HG03432 (cell line): ENCODE results near the gene HIPK4.

Source experiments
- ATAC-seq: cut with Tn5 transposase; IDR thresholded peaks from one replicate; pipeline ENCODE4 v1.9.1; 2021; ENCODE audit warnings: mild to moderate bottlenecking, moderate library complexity; ENCODE audit not compliant: unreplicated experiment

Gene HIPK4

DNA sequence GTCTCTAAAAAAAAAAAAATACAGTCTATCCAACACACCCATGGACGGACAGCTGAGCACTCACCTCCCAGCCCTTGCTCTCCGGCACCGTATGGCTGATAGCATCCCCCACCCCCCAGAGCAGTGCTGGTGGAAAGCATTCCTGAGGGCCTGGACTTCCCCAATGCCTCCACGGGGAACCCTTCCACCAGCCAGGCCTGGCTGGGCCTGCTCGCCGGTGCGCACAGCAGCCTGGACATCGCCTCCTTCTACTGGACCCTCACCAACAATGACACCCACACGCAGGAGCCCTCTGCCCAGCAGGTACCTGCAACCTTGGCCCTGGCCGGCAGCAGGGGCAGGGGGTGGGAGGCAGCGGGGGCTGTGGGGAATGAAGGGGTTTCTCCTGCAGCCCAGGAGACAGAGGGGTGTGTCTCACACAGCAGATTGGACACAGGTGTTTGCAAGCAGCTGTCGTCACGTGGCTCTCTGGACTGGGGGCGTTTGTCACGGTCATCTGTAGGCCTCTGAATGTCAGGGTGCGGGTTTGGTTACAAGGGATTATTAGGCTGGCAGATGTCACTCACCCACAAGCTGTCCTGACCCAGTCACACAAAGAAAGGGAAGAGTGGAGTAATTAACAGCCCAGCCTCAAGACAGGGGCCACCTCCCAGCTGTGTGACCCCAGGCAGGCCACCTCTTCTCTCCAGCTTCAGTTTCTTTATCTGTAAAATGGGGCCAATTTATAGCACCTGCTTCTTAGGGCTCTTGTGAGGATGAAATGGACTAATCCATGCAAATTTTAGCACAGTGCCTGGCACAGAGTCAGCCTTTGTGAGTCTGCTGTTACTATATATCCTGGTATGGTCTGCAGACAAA, 22.2 kb downstream of the HIPK4 start:
- no peak for ATAC-seq

DNA sequence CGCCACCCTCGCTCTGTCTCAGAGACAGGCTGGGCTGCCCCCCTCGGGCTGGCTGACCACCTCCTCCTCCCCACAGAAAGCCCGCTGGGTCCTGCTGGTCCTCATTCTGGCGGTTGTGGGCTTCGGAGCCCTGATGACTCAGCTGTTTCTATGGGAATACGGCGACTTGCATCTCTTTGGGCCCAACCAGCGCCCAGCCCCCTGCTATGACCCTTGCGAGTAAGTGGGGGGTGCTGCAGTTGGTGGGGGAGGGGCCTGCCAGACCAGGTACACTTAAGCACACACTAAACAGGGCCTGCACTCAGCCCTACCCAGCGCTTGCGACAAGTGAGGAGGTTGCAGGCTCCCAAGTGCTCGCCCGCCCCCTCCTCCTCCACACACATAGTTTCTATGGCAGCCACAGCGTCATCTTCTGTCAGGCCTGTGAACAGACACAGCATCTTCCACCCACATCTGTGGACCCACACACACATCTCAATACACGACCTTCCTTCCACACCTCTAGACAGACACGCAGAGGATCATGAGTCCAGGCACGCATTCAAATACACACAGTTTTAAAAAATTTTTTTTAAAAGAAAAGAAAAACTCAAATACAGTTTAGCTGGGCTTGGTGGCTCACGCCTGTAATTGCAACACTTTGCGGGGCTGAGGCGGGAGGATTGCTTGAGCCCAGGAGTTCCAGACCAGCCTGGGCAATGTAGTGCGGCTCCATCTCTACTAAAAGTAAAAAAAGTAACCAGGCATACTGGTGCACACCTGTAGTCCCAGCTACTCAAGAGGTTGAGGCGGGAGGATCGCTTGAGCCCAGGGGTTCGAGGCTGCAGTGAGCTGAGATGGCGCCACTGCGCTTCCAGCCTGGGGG, 23.1 kb downstream of the HIPK4 start:
- ATAC-seq = no peak

DNA sequence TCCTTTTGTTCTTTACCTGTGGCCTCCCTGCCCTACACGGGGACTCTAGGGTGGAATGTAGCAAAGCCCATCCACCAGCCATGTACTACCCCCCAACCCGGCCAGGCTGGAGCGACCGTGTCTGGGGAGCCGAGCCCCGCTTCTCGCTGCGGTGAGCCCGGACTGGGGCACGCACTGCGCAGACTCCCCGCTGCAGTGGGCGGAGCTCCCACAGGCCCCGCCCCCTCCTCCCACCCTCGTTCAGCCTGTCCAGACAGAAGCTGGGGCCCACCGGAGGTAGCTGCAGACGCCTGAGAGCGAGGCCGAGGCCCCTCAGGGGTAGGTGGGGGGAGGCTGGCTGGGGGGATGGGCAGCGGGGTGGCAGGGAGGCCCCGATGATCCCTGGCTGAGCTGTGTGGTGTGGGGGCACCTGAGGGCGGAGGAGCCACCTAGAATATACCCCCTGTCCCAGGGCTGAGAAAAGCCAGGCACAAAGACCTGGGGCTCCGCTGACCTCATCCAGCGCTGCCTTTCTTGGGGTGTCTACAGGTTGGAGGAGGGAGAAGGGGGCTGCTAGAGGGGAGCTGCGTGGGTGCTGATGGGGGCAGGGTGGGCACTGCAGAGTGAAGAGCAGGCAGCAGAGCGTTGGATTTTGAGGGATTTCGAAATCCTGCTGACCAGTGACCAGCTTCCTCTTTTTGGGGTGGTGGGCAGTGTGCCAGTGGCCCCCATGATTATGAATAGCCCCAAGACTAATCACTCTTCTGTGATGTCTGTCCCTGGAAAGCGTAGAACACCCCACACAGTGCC, 24.2 kb downstream of the HIPK4 start:
- no peak for ATAC-seq

DNA sequence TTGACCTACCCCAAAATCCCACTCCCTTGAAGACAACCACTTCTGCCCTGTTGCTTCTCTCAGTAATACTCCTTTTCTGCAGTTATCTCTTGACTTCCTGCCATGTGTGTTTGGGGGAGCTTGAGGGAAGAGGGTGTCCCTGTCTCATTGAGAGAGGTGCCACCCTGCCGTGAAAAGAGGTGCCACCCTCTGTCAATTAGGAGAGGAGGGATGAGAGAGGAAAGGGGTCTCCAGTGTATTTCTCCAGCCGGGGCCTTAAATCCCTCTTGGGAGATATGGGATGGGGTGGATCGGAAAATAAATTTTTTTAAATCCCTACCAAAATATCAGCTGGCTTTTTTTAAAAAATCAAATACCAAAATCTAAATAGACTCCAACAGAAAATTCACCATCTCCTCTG, 25.0 kb downstream of the HIPK4 start:
- ATAC-seq = no peak

DNA sequence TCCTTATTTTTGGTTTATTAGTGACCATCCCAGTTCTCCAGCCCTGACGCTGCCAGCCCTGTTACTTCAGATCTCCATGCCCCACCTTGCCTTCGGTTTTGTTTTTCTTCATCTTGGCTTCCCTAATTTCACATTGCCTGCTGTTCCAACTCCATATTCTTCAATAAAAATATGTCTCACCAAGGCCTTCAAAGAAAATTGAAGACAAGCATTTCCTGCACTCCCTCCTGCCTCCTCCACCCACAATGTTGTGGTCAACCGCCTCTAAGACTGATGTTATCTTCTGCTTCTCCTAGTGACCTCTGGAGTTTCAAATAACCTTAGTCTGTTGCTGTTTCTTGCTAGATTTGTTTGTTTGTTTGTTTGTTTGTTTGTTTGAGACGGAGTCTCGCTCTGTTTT, 26.9 kb downstream of the HIPK4 start:
- no peak for ATAC-seq

DNA sequence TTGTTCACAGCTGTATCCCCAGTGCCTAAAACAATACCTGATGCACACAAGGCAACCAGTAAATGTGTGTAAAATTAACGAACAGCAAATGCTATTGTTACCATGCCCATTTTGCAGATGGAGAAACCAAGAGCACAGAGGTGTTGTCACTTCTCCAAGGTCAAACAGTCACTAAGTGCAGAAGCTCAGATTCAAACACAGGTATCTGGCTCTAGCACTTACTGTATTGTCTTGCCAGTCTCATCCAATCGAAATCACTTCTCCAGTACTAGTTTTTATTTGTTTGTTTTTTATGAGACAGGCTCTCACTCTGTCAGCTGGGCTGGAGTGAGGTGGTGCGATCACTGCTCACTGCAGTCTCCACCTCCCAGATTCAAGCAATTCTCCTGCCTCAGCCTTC, 27.8 kb downstream of the HIPK4 start:
- no peak for ATAC-seq

DNA sequence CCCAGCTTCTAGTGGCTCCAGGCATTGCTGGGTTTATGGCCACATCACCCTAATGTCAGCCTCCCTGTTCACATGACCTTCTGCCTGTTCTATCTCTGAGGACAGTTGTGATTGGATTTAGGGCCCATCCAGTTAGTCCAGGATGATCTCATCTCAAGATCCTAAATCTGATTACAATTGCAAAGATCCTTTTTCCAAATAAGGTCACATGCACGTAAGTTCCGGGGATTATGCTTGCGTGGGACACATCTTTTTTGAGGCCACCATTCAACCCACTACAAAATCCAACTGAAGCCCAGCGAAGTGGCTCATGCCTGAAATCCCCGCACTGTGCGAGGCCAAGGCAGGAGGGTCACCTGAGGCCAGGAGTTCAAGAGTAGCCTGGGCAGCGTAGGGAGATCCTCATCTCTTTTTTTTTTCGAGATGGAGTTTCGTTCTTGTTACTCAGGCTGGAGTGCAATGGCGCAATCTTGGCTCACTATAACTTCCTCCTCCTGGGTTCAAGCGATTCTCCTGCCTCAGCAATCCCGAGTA, 29.2 kb downstream of the HIPK4 start:
- ATAC-seq = no peak

DNA sequence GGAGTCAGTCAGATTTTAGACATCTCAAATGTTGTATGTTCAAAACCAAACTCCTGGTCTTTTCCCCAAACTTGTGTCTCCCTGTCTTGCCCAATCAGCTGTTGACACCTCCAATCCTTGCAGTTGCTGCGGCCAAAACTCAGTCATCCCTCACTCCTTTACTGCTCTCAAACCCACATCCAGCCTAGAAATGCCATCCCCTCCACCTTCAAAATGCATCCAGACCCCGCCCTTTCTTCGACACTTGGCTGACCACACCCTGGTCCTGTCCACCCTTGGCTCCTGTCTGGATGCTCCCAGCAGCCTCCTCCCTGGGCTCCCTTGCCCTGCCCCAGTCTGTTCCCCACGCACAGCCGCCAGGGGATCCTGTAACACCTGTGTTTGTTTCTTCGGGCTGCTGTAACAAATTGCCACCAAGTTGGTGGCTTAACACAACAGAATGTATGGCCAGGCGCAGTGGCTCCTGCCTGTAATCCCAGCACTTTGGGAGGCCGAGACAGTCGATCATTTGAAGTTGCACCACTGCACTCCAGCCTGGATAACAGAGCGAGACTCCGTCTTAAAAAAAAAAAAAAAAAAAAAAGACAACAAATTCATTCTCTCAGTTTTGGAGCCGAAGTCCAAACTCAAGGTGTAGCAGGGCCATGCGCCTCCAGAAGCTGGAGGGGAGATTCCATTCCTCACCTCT, 29.8 kb downstream of the HIPK4 start:
- ATAC-seq = no peak

DNA sequence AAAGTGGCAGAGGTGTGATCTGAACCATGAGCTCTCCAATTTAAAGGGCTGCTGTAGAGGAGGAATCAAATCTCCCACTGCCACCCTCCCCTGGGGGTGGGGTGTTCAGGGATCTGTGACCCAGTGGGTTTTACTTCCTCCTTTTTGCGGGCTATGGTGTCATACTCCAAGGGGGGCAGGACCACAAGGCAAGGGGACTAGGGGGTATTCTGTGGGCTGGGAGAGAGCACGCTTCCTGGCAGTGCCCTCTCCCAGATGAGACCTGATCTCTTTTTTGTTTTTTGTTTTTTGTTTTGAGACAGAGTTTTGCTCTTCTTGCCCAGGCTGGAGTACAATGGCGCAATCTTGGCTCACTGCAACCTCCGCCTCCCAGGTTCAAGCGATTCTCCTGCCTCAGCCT, 31.2 kb downstream of the HIPK4 start:
- ATAC-seq = no peak

DNA sequence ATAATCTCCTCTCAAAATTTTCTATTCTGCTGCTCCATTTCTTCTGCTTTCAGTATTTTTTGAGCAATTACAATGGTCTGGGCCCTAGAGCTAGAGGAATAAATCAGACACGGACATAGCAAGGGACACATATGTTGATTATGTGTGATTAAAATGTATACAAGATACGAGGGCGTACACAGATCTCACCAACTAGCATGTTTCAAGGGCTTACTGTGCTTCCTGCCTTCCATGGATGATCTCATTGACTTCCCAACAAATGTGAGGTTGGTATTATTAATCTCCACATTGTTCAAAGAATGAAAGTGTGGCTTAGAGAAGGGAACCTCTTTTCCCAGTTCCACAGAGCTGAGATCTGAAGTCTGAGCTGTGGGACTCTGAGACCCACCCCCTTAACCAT, 32.3 kb downstream of the HIPK4 start:
- no peak for ATAC-seq

DNA sequence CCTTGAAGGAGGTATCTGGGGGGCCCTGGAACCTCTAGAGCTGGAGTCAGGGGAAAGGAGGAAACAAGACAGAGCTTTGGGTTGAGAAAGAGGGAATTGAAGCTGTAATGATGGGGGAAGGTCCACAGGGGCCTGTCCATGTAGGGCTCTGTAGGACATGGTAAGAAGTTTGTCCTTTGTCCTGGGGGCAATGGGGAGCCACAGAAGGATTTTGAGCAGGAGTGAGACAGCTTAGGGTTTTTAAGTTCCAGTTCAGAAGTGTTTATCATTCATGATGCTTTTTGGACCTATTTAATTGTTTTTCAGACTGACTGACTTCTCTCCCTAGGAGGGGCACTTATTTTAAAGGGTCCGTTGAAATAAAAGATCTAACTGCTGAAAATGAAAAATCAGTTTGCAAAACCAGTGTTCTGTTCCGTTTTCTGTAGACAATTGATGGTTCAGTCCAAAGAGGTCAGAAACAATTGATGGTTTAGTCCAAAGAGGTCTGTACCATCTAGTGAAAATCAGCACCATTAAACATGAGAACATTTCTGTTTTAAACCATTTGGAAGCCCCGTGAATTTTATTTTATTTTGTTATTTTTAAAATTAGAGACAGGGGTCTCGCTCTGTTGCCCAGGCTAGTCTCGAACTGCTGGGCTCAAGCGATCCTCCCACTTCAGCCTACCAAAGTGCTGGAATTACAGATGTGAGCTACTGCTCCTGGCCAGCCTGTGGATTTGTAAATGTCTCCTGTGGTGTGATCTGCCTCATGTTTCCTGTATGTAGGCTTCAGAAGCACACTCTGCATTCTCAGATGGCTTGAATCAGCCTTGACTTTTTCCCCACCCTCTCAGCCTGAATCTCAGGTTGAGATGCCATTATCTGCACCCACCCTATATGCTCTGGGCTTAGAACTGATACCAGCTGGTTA, 33.0 kb downstream of the HIPK4 start:
- no peak for ATAC-seq

DNA sequence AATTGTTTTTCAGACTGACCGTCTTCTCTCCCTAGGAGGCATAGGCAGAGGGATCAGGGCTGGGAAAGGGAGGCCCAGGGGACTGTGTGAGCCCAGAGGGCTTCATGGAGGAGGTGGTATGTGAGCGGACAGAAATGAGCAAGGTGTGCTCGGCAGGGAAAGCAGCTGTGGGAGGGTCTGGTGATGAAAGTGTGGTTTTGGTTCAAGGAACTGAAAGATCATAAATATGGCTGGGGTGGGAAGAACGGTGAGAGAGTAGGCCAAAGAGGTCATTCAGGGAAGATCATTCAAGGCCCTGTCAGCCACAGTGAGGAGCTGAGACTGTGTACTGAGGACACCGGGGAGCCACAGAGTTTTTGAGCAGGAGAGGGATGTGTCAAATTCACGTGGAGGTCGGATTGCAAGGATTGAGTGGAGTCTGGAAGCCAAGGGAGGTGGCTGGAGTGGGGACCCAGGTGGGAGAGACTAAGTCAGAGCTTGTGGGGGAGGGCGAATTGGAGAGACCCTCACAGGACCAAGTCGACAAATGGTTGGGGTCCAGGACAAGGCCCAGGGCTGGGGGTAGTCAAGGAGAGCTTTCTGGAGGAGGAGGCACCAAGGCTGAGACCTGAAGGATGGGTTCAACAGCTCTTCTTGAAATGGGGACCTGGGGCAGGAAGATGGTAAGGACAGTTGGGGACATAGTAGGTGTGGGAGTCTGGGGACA, 33.9 kb downstream of the HIPK4 start:
- ATAC-seq = no peak

DNA sequence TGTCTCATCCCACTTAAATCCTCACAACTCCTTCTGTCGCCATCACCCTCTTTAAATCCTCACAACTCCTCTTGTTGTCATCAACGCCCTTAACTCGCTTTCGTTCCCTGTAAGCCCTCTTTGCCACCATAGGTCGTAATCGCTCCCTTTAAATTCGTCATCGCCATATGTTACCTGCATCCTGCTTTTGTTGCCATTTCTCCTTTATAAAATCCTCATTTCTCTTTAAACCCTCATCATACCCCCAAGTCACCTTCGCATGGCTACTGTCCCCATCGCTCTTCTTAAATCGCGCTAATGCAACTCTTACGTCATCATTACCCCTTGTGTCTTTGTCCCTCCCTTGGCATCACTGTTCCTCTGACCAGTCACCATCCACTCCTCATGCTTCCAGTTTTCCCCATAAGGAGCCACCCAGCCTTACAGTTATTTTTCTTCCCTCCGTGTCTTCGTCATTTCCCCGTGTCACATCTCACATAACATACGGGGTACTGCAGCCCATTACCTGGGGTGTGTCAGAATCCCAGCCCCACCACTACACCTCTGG, 40.9 kb downstream of the HIPK4 start:
- ATAC-seq = no peak

DNA sequence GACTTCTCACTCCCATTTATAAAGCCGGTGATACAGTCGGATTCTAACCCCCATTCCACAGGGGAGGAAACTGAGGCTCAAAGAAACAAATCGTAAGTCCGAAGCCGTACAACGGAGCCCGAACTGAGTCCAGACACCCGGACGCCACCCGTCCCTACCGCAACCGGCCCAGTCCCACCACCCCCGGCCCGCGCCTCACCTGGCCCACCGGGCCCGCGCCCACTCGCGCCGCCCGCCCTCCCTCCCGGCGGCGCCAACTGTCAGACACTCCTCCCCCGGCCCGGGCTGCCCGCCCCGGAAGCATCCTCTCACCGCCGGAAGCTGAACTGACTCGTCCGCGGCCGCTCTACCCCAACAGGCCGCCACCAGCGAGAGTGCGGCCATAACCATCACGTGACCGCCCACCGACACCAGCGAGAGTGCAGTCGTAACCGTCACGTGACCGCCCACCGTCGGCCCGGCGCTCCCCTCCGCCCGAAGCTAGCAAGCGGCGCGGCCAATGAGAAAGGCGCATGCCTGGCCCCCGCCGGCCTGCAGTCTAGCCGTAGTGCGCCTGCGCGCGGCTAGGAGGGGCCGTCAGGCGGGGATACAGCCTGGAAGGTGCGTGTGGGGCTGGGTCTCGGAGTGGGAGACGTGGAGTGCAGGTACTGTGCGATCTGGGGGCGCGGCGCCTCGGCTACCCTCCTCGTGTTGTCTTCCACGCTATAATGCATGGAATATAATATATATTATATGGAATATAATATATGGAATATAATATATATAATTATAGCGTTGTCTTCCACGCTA, 41.7 kb downstream of the HIPK4 start, which contains the start of the genes C19orf47 and PLD3:
TSS of gene C19orf47 (minus strand) at position 273 of the 789 bp plus-strand sequence. CDS start 6,540 bp downstream, outside the sequence.
TSS of gene PLD3 (plus strand) at position 571 of the 789 bp plus-strand sequence. CDS start 17,789 bp downstream, outside the sequence.
- peak; percentile 92 for ATAC-seq

DNA sequence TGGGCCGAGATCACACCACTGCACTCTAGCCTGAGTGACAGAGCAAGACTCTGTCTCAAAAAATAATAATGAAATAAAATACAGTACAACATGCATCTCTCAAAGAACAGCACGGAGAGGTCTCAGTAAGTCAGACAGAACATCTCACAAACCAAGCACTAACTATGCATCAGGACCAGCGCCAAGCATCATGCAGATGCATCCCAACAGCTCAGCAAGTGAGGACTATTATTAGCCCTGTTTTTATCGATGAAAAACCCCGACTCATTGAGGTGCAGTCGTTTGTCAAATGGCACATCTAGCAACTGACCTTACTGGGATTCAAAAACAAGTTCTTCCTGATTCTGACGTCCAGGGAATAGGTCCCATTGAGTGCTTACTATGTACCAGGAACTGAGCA, 45.6 kb downstream of the HIPK4 start:
- ATAC-seq = no peak

DNA sequence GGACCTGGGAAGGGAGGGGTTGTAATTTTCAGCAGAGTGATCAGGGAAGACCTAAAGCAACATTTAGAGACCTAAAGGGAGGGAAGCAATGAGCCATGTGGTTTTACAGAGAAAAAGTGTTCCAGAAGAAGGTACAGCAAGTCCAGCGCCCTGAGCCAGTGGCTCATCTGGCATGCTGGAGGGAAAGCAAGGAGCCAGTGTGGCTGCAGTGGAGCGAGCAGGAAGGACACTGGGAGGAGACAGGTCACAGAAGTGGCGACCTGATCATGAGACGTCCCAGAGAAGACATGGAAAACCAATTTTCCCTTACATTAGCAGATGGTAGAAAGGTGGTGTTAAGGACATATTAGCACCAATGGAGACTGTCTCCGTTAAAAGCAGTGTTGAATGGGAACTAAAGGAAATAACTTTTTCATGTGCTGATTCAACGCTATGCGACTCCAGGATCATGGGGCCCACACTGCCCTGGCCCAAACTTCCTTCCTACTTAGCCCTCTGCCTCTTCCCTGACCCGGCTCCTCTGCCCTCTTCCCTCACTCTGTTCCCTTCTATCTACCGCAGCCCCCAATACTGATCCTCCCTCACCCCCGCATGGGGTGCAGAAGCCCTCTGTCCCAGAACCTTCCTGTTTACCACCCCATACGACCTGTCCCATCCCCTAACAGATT, 47.2 kb downstream of the HIPK4 start:
- no peak for ATAC-seq
